ENCODE data around the gene KCTD11. TPM values are rescaled to one million over a fixed set of nuclear protein-coding genes. Genes with fewer than 3 reads are reported as not detected.
A peak's percentile ranks its signal among the peaks of the same experiment; 100 is the strongest.

Gene KCTD11
- total RNA-seq, 1 donor from 2014 or later: 7.9 TPM

- no peaks in the 10 kb centered on the region for H3K27me3 Mint-ChIP-seq (ENCODE audit: low read depth)
- DNase-seq (ENCODE audit: low read depth, low spot score): peak; percentile 34
- peaks cover 3% of the 10 kb centered on the region for H3K36me3 Mint-ChIP-seq (ENCODE audit: low read depth)
- H3K4me1 Mint-ChIP-seq: peaks cover 48% of the 10 kb centered on the region
- no peaks in the 10 kb centered on the region for H3K9me3 Mint-ChIP-seq
- peak overlapping the region; percentile 97 for H3K4me3 Mint-ChIP-seq
- TF ChIP-seq CTCF (conservative IDR thresholded peaks at IDR 0.05): no peak
- H3K27ac Mint-ChIP-seq (ENCODE audit: unreplicated experiment): peak overlapping the region; percentile 92
These were observed 51.2 kb downstream of the KCTD11 start for GRCh38 chr17:7403043-7403726.

GRCh38 chr17:7403727-7403976 lies 51.7 kb downstream of the KCTD11 start:
- DNase-seq (ENCODE audit: low read depth, low spot score): no peak

GRCh38 chr17:7403977-7404736 lies 52.2 kb downstream of the KCTD11 start, which contains the start of gene TMEM256:
TSS of gene TMEM256 (minus strand) at chr17:7404097. CDS start at chr17:7404084, 13 bp downstream.
- H3K9me3 Mint-ChIP-seq: no peaks in the 10 kb centered on the region
- no peaks in the 10 kb centered on the region for H3K27me3 Mint-ChIP-seq (ENCODE audit: low read depth)
- H3K4me1 Mint-ChIP-seq: peaks cover 43% of the 10 kb centered on the region
- peak within 1 kb of the TSS; percentile 92 for H3K27ac Mint-ChIP-seq (ENCODE audit: unreplicated experiment)
- peaks cover 5% of the 10 kb centered on the region for H3K36me3 Mint-ChIP-seq (ENCODE audit: low read depth)
- TF ChIP-seq CTCF (conservative IDR thresholded peaks at IDR 0.05): peak; percentile 19
- peak within 1 kb of the TSS; percentile 97 for H3K4me3 Mint-ChIP-seq
- DNase-seq (ENCODE audit: low read depth, low spot score): peak; percentile 94

More at GRCh38 chr17:7403727-7403976, 51.7 kb downstream of the KCTD11 start:
- no peaks in the 10 kb centered on the region for H3K9me3 Mint-ChIP-seq
- TF ChIP-seq CTCF (conservative IDR thresholded peaks at IDR 0.05): no peak
- peak overlapping the region; percentile 81 for H3K27ac Mint-ChIP-seq (ENCODE audit: unreplicated experiment)
- peaks cover 3% of the 10 kb centered on the region for H3K36me3 Mint-ChIP-seq (ENCODE audit: low read depth)
- no peaks in the 10 kb centered on the region for H3K27me3 Mint-ChIP-seq (ENCODE audit: low read depth)
- peaks cover 43% of the 10 kb centered on the region for H3K4me1 Mint-ChIP-seq
- H3K4me3 Mint-ChIP-seq: peak overlapping the region; percentile 97

Other genes starting within 250 kb of the KCTD11 start
- gene ASGR2, start 237.3 kb upstream of the KCTD11 start, total RNA-seq: not detected in 2 replicates
- gene ASGR1, start 172.8 kb upstream of the KCTD11 start, total RNA-seq: 9.6 and 11.2 TPM in 2 replicates
- gene DLG4, start 132.3 kb upstream of the KCTD11 start, total RNA-seq: 49.4 and 51.4 TPM in 2 replicates
- 215 and 220 TPM in 2 replicates for gene ACADVL, start 132.2 kb upstream of the KCTD11 start, total RNA-seq
- gene DVL2, start 117.6 kb upstream of the KCTD11 start, total RNA-seq: 130 and 140 TPM in 2 replicates
- 72.7 and 75.2 TPM in 2 replicates for gene PHF23, start 112.7 kb upstream of the KCTD11 start, total RNA-seq
- gene GABARAP, start 109.7 kb upstream of the KCTD11 start, total RNA-seq: 470 and 479 TPM in 2 replicates
- 179 and 182 TPM in 2 replicates for gene CTDNEP1, start 100.4 kb upstream of the KCTD11 start, total RNA-seq
- gene ELP5, start 99.9 kb upstream of the KCTD11 start, total RNA-seq: 74.4 and 77.4 TPM in 2 replicates
- not detected in 2 replicates for gene CLDN7, start 89.7 kb upstream of the KCTD11 start, total RNA-seq
- gene SLC2A4, start 70.4 kb upstream of the KCTD11 start, total RNA-seq: 5.8 and 6.1 TPM in 2 replicates
- gene YBX2, start 57.5 kb upstream of the KCTD11 start, total RNA-seq: 0.54 and 0.96 TPM in 2 replicates
- 725 and 743 TPM in 2 replicates for gene EIF5A, start 44.5 kb upstream of the KCTD11 start, total RNA-seq
- gene GPS2, start 36.8 kb upstream of the KCTD11 start, total RNA-seq: 84.2 and 89.9 TPM in 2 replicates
- gene NEURL4, start 22.8 kb upstream of the KCTD11 start, total RNA-seq: 65.6 and 69.5 TPM in 2 replicates
- 1.2 and 1.3 TPM in 2 replicates for gene ACAP1, start 15.6 kb upstream of the KCTD11 start, total RNA-seq
- not detected in 2 replicates for gene TMEM95, start 3.0 kb downstream of the KCTD11 start, total RNA-seq
- gene TNK1, start 28.9 kb downstream of the KCTD11 start, total RNA-seq: 0.21 and 0.43 TPM in 2 replicates
- 21.9 and 25.7 TPM in 2 replicates for gene PLSCR3, start 42.4 kb downstream of the KCTD11 start, total RNA-seq
- gene TMEM256, start 51.9 kb downstream of the KCTD11 start, total RNA-seq: 71.5 and 71.6 TPM in 2 replicates
- 104 and 106 TPM in 2 replicates for gene NLGN2, start 55.7 kb downstream of the KCTD11 start, total RNA-seq
- 0.26 and 0.93 TPM in 2 replicates for gene SPEM1, start 68.2 kb downstream of the KCTD11 start, total RNA-seq
- not detected in 2 replicates for gene SPEM2, start 73.5 kb downstream of the KCTD11 start, total RNA-seq
- not detected in 2 replicates for gene SPEM3, start 76.7 kb downstream of the KCTD11 start, total RNA-seq
- 1.1 and 1.3 TPM in 2 replicates for gene TMEM102, start 83.3 kb downstream of the KCTD11 start, total RNA-seq
- gene FGF11, start 87.3 kb downstream of the KCTD11 start, total RNA-seq: 6.0 and 6.5 TPM in 2 replicates
- gene CHRNB1, start 92.9 kb downstream of the KCTD11 start, total RNA-seq: 9.7 and 9.9 TPM in 2 replicates
- gene ZBTB4, start 127.5 kb downstream of the KCTD11 start, total RNA-seq: 13.6 and 14.3 TPM in 2 replicates
- not detected in 2 replicates for gene SLC35G6, start 129.3 kb downstream of the KCTD11 start, total RNA-seq
- gene POLR2A, start 132.2 kb downstream of the KCTD11 start, total RNA-seq: 181 and 183 TPM in 2 replicates
- gene TNFSF12, start 196.9 kb downstream of the KCTD11 start, total RNA-seq: 4.1 and 5.4 TPM in 2 replicates
- 0.45 and 0.86 TPM in 2 replicates for gene TNFSF13, start 206.6 kb downstream of the KCTD11 start, total RNA-seq
- gene SENP3, start 209.8 kb downstream of the KCTD11 start, total RNA-seq: 83.7 and 85.7 TPM in 2 replicates
- 0.49 and 1.6 TPM in 2 replicates for gene CD68, start 227.5 kb downstream of the KCTD11 start, total RNA-seq
- 74.4 and 83.7 TPM in 2 replicates for gene MPDU1, start 231.7 kb downstream of the KCTD11 start, total RNA-seq
- 0.65 and 0.84 TPM in 2 replicates for gene SOX15, start 237.9 kb downstream of the KCTD11 start, total RNA-seq